ENCODE measurements around the gene PADI1. TPM values are rescaled to one million over a fixed set of nuclear protein-coding genes. Genes with fewer than 3 reads are reported as not detected.

PADI1 gene
- total and polyA plus RNA-seq, 2 of the 8 experiments (the other 6 are each of a cell fraction or from before 2014, with no cell fraction given), result 0.20 to 0.30 TPM

DNA sequence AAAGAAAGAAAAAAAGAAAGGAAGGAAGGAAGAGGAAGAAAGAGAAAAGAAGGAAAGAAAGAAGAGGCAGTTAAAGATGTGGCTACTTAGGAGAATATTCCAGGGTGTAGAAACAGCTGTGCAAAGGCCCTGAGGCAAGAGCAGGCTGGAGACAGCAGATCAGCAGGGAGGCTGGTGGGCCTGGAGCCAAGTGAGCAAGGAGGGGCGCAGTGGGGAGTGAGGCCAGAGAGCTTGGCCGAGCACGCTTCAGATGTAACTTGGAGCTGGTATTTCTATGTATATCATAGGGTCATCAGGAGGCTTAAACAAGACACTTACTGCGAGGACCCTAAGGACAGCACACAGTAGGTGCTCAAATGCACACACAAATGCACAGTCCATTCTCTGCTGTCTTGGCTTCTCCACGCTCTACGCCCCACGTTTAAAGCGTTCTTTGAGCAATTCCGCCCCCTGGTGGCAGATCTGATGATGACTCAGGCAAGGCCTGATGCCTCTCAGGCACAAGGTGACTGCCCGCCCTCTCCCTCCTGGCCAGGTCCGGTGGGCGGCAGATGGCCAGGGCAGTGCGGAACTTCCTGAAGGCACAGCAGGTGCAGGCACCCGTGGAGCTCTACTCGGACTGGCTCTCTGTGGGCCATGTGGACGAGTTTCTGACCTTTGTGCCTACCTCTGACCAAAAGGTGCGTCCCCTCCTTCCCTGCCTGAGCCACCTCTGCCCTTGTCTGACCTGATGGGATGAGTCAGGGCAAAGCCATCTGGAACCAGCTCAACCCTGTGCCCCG is 32.0 kb downstream of the PADI1 start (continued):
- TF ChIP-seq, protein P1, sequence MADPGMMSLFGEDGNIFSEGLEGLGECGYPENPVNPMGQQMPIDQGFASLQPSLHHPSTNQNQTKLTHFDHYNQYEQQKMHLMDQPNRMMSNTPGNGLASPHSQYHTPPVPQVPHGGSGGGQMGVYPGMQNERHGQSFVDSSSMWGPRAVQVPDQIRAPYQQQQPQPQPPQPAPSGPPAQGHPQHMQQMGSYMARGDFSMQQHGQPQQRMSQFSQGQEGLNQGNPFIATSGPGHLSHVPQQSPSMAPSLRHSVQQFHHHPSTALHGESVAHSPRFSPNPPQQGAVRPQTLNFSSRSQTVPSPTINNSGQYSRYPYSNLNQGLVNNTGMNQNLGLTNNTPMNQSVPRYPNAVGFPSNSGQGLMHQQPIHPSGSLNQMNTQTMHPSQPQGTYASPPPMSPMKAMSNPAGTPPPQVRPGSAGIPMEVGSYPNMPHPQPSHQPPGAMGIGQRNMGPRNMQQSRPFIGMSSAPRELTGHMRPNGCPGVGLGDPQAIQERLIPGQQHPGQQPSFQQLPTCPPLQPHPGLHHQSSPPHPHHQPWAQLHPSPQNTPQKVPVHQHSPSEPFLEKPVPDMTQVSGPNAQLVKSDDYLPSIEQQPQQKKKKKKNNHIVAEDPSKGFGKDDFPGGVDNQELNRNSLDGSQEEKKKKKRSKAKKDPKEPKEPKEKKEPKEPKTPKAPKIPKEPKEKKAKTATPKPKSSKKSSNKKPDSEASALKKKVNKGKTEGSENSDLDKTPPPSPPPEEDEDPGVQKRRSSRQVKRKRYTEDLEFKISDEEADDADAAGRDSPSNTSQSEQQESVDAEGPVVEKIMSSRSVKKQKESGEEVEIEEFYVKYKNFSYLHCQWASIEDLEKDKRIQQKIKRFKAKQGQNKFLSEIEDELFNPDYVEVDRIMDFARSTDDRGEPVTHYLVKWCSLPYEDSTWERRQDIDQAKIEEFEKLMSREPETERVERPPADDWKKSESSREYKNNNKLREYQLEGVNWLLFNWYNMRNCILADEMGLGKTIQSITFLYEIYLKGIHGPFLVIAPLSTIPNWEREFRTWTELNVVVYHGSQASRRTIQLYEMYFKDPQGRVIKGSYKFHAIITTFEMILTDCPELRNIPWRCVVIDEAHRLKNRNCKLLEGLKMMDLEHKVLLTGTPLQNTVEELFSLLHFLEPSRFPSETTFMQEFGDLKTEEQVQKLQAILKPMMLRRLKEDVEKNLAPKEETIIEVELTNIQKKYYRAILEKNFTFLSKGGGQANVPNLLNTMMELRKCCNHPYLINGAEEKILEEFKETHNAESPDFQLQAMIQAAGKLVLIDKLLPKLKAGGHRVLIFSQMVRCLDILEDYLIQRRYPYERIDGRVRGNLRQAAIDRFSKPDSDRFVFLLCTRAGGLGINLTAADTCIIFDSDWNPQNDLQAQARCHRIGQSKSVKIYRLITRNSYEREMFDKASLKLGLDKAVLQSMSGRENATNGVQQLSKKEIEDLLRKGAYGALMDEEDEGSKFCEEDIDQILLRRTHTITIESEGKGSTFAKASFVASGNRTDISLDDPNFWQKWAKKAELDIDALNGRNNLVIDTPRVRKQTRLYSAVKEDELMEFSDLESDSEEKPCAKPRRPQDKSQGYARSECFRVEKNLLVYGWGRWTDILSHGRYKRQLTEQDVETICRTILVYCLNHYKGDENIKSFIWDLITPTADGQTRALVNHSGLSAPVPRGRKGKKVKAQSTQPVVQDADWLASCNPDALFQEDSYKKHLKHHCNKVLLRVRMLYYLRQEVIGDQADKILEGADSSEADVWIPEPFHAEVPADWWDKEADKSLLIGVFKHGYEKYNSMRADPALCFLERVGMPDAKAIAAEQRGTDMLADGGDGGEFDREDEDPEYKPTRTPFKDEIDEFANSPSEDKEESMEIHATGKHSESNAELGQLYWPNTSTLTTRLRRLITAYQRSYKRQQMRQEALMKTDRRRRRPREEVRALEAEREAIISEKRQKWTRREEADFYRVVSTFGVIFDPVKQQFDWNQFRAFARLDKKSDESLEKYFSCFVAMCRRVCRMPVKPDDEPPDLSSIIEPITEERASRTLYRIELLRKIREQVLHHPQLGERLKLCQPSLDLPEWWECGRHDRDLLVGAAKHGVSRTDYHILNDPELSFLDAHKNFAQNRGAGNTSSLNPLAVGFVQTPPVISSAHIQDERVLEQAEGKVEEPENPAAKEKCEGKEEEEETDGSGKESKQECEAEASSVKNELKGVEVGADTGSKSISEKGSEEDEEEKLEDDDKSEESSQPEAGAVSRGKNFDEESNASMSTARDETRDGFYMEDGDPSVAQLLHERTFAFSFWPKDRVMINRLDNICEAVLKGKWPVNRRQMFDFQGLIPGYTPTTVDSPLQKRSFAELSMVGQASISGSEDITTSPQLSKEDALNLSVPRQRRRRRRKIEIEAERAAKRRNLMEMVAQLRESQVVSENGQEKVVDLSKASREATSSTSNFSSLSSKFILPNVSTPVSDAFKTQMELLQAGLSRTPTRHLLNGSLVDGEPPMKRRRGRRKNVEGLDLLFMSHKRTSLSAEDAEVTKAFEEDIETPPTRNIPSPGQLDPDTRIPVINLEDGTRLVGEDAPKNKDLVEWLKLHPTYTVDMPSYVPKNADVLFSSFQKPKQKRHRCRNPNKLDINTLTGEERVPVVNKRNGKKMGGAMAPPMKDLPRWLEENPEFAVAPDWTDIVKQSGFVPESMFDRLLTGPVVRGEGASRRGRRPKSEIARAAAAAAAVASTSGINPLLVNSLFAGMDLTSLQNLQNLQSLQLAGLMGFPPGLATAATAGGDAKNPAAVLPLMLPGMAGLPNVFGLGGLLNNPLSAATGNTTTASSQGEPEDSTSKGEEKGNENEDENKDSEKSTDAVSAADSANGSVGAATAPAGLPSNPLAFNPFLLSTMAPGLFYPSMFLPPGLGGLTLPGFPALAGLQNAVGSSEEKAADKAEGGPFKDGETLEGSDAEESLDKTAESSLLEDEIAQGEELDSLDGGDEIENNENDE (IDR thresholded peaks at IDR 0.05; ENCODE audit: insufficient replicate concordance, low read length), result no peak
- TF ChIP-seq GABPA (IDR thresholded peaks at IDR 0.05; ENCODE audit: borderline replicate concordance, insufficient read depth, low read length) (peak; percentile 52; the same call in 1 of the 2 replicates), CBX5 (IDR thresholded peaks at IDR 0.05; ENCODE audit: low read depth, low read length) (no peak), CTBP2 (IDR thresholded peaks at IDR 0.05; ENCODE audit: borderline replicate concordance, insufficient read depth, insufficient read length, low read length) (no peak), ZNF274 (IDR thresholded peaks at IDR 0.05; ENCODE audit: borderline replicate concordance, extremely low read depth, low read length) (no peak), CHD2 (IDR thresholded peaks at IDR 0.05; ENCODE audit: low read length) (no peak)
- TF ChIP-seq, protein P2, sequence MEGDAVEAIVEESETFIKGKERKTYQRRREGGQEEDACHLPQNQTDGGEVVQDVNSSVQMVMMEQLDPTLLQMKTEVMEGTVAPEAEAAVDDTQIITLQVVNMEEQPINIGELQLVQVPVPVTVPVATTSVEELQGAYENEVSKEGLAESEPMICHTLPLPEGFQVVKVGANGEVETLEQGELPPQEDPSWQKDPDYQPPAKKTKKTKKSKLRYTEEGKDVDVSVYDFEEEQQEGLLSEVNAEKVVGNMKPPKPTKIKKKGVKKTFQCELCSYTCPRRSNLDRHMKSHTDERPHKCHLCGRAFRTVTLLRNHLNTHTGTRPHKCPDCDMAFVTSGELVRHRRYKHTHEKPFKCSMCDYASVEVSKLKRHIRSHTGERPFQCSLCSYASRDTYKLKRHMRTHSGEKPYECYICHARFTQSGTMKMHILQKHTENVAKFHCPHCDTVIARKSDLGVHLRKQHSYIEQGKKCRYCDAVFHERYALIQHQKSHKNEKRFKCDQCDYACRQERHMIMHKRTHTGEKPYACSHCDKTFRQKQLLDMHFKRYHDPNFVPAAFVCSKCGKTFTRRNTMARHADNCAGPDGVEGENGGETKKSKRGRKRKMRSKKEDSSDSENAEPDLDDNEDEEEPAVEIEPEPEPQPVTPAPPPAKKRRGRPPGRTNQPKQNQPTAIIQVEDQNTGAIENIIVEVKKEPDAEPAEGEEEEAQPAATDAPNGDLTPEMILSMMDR (IDR thresholded peaks at IDR 0.05; ENCODE audit: control extremely low read depth in 1 of 3, insufficient read depth in 1 of 3, low read depth in 1 of 3, low read length in 3 of 3), result peak; percentile 88 to 97 (median 90)
